ENCODE results near the gene SIRT3. TPM values are rescaled to one million over a fixed set of nuclear protein-coding genes. Genes with fewer than 3 reads are reported as not detected.
"Not testable (repeated sequence)": the region's sequence is repeated elsewhere in the genome, so short reads cannot be mapped to it uniquely, and the experiment has no call there.

SIRT3 gene
- total and polyA plus RNA-seq, 5 donors = 18.5 to 32.5 (median 26.4) TPM

GRCh38 chr11:221998-222789, 13.9 kb downstream of the SIRT3 start:
- Histone ChIP-seq H3K4me3 (ENCODE audit: low read length) (no peak overlapping the region), H3K9me3 (ENCODE audit: control insufficient read depth, low read length) (no peaks in the 10 kb centered on the region), H3K4me1 (ENCODE audit: control insufficient read depth, insufficient read depth, low read length) (no peaks in the 10 kb centered on the region), H3K27ac (ENCODE audit: low read length) (no peak overlapping the region), H3K27me3 (ENCODE audit: control insufficient read depth, insufficient read depth) (no peaks in the 10 kb centered on the region)
- ATAC-seq (peak; percentile 32 to 33), DNase-seq (peak in 1 of 3 donors; percentile 39)
- 94% methylated on average over 14 of the region's 14 CpGs for WGBS
- intact Hi-C loops (cut with DNase I) = no loop called here

GRCh38 chr11:221539-221938, 14.6 kb downstream of the SIRT3 start:
- H3K27ac ChIP-seq (ENCODE audit: low read length) = no peak overlapping the region
- intact Hi-C loops (cut with DNase I) = no loop called here
- 86% methylated on average over 7 of the region's 7 CpGs for WGBS

DNA sequence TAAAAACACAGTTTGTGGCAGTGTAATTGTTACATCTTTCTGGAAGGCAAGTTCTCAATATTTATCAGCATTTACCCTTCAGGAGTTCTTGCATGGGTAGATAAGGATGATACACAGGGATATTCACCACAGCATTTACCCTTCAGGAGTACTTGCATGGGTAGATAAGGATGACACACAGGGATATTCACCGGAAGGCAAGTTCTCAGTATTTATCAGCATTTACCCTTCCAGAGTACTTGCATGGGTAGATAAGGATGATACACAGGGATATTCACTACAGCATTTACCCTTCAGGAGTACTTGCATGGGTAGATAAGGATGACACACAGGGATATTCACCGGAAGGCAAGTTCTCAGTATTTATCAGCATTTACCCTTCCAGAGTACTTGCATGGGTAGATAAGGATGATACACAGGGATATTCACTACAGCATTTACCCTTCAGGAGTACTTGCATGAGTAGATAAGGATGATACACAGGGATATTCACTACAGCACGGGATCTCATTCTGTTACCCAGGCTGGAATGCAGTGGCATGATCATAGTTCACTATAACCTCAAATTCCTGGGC, 15.4 kb downstream of the SIRT3 start:
- WGBS = 55% methylated on average over 2 of the region's 3 CpGs
- H3K27ac ChIP-seq (ENCODE audit: low read length); ATAC-seq; intact Hi-C loops (cut with DNase I); H3K9me3 ChIP-seq (ENCODE audit: control insufficient read depth, low read length); H3K4me3 ChIP-seq (ENCODE audit: low read length); H3K4me1 ChIP-seq (ENCODE audit: control insufficient read depth, insufficient read depth, low read length); DNase-seq; H3K27me3 ChIP-seq (ENCODE audit: control insufficient read depth, insufficient read depth): not testable (repeated sequence)

More at GRCh38 chr11:221539-221938, 14.6 kb downstream of the SIRT3 start:
- no peaks in the 10 kb centered on the region for H3K27me3 ChIP-seq (ENCODE audit: control insufficient read depth, insufficient read depth)
- ATAC-seq (no peak), DNase-seq (no peak)
- H3K4me1 ChIP-seq (ENCODE audit: control insufficient read depth, insufficient read depth, low read length) = no peaks in the 10 kb centered on the region
- no peak overlapping the region for H3K4me3 ChIP-seq (ENCODE audit: low read length)
- no peaks in the 10 kb centered on the region for H3K9me3 ChIP-seq (ENCODE audit: control insufficient read depth, low read length)

- no peak for DNase-seq
- 90% methylated on average over 29 of the region's 29 CpGs for WGBS
- H3K27me3 ChIP-seq (ENCODE audit: control insufficient read depth, insufficient read depth) = no peaks in the 10 kb centered on the region
- no peaks in the 10 kb centered on the region for H3K9me3 ChIP-seq (ENCODE audit: control insufficient read depth, low read length)
- H3K4me3 ChIP-seq (ENCODE audit: low read length) = no peak overlapping the region
- no peaks in the 10 kb centered on the region for H3K4me1 ChIP-seq (ENCODE audit: control insufficient read depth, insufficient read depth, low read length)
- intact Hi-C loops (cut with DNase I) = no loop called here
- H3K27ac ChIP-seq (ENCODE audit: low read length) = no peak overlapping the region
- ATAC-seq = no peak
Measured at GRCh38 chr11:218815-219593, 17.1 kb downstream of the SIRT3 start.

DNA sequence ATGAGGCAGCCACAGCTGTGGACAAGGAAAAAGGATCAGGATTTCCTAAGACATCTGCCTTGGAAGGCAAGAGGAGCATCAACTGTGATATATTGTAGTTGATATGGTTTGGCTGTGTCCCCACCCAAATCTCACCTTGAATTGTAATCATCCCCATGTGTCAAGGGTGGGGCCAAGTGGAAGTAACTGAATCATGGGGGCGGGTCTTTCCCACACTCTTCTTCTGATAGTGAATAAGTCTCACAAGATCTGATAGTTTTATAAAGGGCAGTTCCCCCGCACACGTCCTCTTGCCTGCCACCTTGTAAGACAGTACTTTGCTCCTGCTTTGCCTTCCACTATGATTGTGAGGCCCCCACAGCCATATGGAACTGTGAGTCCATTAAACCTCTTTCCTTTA, 18.4 kb downstream of the SIRT3 start:
- H3K4me1 ChIP-seq (ENCODE audit: control insufficient read depth, insufficient read depth, low read length) = no peaks in the 10 kb centered on the region
- no peak overlapping the region for H3K27ac ChIP-seq (ENCODE audit: low read length)
- no peak for ATAC-seq
- H3K27me3 ChIP-seq (ENCODE audit: control insufficient read depth, insufficient read depth) = no peaks in the 10 kb centered on the region
- DNase-seq = no peak
- no peaks in the 10 kb centered on the region for H3K9me3 ChIP-seq (ENCODE audit: control insufficient read depth, low read length)
- intact Hi-C loops (cut with DNase I) = no loop called here
- 89% methylated on average over 3 of the region's 3 CpGs for WGBS
- no peak overlapping the region for H3K4me3 ChIP-seq (ENCODE audit: low read length)

DNA sequence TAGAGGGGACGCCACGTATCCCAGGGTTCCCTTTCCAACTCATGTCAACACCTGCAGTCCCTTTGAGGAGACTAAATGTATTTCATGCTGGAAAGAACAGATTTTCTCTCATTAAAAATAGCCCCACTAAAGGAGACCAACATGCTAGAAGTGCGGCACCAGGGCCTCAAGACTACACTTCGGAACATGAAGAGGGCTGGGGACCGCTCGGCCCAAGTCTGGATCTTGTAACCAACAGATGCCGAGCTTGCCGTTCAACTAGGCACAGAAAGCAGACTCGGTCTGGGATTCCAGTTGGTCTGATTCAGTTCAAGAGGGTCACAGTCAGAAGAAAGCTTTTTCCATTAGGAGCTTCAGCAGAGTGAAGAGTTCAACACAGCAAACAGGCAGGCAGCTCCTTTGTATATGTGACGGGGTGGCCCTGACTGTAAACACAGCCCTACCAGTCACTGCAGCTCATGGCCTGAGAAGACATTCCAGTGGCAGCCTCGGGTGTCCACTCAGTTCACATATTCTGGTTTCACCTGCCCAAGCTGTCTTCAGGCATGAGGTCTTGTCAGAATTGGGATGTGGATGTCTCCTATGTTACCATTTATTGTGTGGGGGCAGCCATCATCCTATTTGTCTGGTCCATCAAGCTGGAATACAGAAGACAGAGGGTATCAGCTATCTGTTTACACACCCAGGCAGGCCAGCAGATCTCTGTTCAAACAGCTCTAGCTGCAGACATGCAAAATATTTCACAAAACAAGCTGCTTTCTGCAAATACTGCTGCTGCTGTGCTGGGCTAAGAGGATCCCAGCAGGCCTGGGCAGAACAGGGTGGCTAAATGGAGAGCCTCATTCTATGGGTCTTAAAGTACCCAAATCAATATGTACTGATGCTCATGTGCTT, 19.8 kb downstream of the SIRT3 start:
- intact Hi-C loops (cut with DNase I) = no loop called here
- Histone ChIP-seq H3K27ac (ENCODE audit: low read length) (no peak overlapping the region), H3K9me3 (ENCODE audit: control insufficient read depth, low read length) (no peaks in the 10 kb centered on the region), H3K27me3 (ENCODE audit: control insufficient read depth, insufficient read depth) (no peaks in the 10 kb centered on the region), H3K4me1 (ENCODE audit: control insufficient read depth, insufficient read depth, low read length) (no peaks in the 10 kb centered on the region), H3K4me3 (ENCODE audit: low read length) (no peak overlapping the region)
- DNase-seq (no peak), ATAC-seq (no peak)
- 87% methylated on average over 11 of the region's 11 CpGs for WGBS

- no peak for ATAC-seq
- intact Hi-C loops (cut with DNase I) = no loop called here
- no peak overlapping the region for H3K27ac ChIP-seq (ENCODE audit: low read length)
- H3K4me1 ChIP-seq (ENCODE audit: control insufficient read depth, insufficient read depth, low read length) = no peaks in the 10 kb centered on the region
- no peak overlapping the region for H3K4me3 ChIP-seq (ENCODE audit: low read length)
- no peaks in the 10 kb centered on the region for H3K27me3 ChIP-seq (ENCODE audit: control insufficient read depth, insufficient read depth)
- H3K9me3 ChIP-seq (ENCODE audit: control insufficient read depth, low read length) = no peaks in the 10 kb centered on the region
- no peak for DNase-seq
- WGBS = 76% methylated on average over 4 of the region's 4 CpGs
Measured at GRCh38 chr11:215581-216037, 20.5 kb downstream of the SIRT3 start.

GRCh38 chr11:214083-214482, 22.1 kb downstream of the SIRT3 start:
- Histone ChIP-seq H3K27me3 (ENCODE audit: control insufficient read depth, insufficient read depth) (no peaks in the 10 kb centered on the region), H3K4me1 (ENCODE audit: control insufficient read depth, insufficient read depth, low read length) (peaks cover 8% of the 10 kb centered on the region), H3K9me3 (ENCODE audit: control insufficient read depth, low read length) (no peaks in the 10 kb centered on the region), H3K27ac (ENCODE audit: low read length) (no peak overlapping the region), H3K4me3 (ENCODE audit: low read length) (no peak overlapping the region)
- ATAC-seq = no peak
- DNase-seq = peak in 1 of 3 donors; percentile 47
- intact Hi-C loops (cut with DNase I) = no loop called here
- WGBS = 81% methylated on average over 7 of the region's 7 CpGs

- Histone ChIP-seq H3K27me3 (ENCODE audit: control insufficient read depth, insufficient read depth) (no peaks in the 10 kb centered on the region), H3K9me3 (ENCODE audit: control insufficient read depth, low read length) (no peaks in the 10 kb centered on the region), H3K4me3 (ENCODE audit: low read length) (no peak overlapping the region), H3K4me1 (ENCODE audit: control insufficient read depth, insufficient read depth, low read length) (peaks cover 8% of the 10 kb centered on the region), H3K27ac (ENCODE audit: low read length) (no peak overlapping the region)
- intact Hi-C loops (cut with DNase I) = no loop called here
- no peak for ATAC-seq
- 90% methylated on average over 4 of the region's 4 CpGs for WGBS
- DNase-seq = peak in 1 of 3 donors; percentile 25
Measured at GRCh38 chr11:213111-213510, 23.0 kb downstream of the SIRT3 start.

All from right cardiac atrium (tissue), 5 donors.